ENCODE data around the gene VAMP1.

GRCh38 chr12:6494258-6494743 is 23.8 kb upstream of the VAMP1 start:
- TF ChIP-seq EZH2 (IDR thresholded peaks at IDR 0.05) (no peak), POLR2AphosphoS5 (IDR thresholded peaks at IDR 0.05; ENCODE audit: borderline replicate concordance, low read depth, low read length) (no peak), FOXP2 (optimal IDR thresholded peaks at IDR 0.05; ENCODE audit: control extremely low read depth, extremely low read length, insufficient read depth) (no peak)

All from SK-N-MC (cell line).